ENCODE results near the gene UNC5B. TPM values are rescaled to one million over a fixed set of nuclear protein-coding genes. Genes with fewer than 3 reads are reported as not detected.

Gene UNC5B
- total RNA-seq, 1 experiment from 2014 or later, result 0.07 TPM

DNA sequence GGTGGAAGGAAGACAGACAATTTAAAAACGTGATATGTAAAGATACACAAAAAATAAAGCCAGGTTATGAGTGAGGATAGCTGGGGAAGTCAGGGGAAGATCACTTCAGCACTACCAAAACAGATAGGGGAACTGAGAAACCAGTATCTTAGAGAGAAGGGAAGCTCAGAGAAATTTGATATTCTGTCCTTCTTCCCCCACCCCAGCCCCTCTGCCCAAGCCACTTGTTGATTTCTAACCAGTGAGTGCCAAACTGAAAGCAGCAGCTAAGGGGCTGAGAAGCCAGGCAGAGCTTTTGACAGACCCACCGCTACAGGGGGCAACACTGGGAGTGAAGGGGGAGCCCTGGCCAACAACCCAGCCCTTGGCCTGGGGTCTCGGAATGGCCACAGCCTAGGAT is 97.5 kb downstream of the UNC5B start:
- DNase-seq, result no peak
- intact Hi-C loops (cut with micrococcal nuclease; ENCODE audit: unreplicated experiment), result loop anchor here (5.0 to 10.0 kb wide), 4 partner anchors 175 to 587 kb away; no protein-coding TSS in a partner anchor
- TF ChIP-seq, protein P1, sequence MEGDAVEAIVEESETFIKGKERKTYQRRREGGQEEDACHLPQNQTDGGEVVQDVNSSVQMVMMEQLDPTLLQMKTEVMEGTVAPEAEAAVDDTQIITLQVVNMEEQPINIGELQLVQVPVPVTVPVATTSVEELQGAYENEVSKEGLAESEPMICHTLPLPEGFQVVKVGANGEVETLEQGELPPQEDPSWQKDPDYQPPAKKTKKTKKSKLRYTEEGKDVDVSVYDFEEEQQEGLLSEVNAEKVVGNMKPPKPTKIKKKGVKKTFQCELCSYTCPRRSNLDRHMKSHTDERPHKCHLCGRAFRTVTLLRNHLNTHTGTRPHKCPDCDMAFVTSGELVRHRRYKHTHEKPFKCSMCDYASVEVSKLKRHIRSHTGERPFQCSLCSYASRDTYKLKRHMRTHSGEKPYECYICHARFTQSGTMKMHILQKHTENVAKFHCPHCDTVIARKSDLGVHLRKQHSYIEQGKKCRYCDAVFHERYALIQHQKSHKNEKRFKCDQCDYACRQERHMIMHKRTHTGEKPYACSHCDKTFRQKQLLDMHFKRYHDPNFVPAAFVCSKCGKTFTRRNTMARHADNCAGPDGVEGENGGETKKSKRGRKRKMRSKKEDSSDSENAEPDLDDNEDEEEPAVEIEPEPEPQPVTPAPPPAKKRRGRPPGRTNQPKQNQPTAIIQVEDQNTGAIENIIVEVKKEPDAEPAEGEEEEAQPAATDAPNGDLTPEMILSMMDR (IDR thresholded peaks at IDR 0.05; ENCODE audit: unreplicated experiment), result no peak
- CTCF ChIA-PET, result no interaction called here
- H3K4me1 Mint-ChIP-seq (ENCODE audit: low read depth, unreplicated experiment), result peaks cover 10% of the 10 kb centered on the region
- peaks cover 5% of the 10 kb centered on the region for H3K36me3 Mint-ChIP-seq (ENCODE audit: insufficient read depth, unreplicated experiment)
- no TSS peak for BruUV-seq (replicated peaks)
- H3K27ac Mint-ChIP-seq (ENCODE audit: unreplicated experiment), result no peak overlapping the region
- H3K9me3 Mint-ChIP-seq (ENCODE audit: low read depth, unreplicated experiment), result no peaks in the 10 kb centered on the region
- peaks cover 47% of the 10 kb centered on the region for H3K27me3 Mint-ChIP-seq (ENCODE audit: unreplicated experiment)
- no peak overlapping the region for H3K4me3 Mint-ChIP-seq (ENCODE audit: low read depth, unreplicated experiment)

DNA sequence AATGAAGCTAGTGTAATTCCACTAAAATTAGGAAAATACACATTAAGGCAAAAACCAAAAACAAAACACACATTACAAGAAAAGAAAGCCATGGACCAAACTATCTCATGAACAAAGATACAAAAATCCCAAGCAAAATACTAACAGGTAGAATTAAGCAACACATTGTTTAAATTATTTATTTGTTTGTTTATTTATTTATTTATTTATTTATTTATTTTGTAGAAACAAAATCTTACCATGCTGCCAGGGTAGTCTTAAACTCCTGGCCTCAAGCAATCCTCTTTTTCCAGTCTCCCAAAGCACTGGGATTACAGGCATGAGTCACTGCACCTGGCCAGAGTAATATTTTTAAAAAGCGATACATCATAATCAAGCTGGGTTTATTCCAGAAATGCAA is 99.8 kb downstream of the UNC5B start:
- DNase-seq, result no peak
- H3K9me3 Mint-ChIP-seq (ENCODE audit: low read depth, unreplicated experiment), result no peaks in the 10 kb centered on the region
- H3K4me3 Mint-ChIP-seq (ENCODE audit: low read depth, unreplicated experiment), result no peak overlapping the region
- no TSS peak for BruUV-seq (replicated peaks)
- CTCF ChIA-PET, result interaction anchor here (0.6 to 1.2 kb wide), 2 partner anchors 258 to 412 kb away, joined by 3 read pairs; no protein-coding TSS in a partner anchor
- intact Hi-C loops (cut with micrococcal nuclease; ENCODE audit: unreplicated experiment), result loop anchor here (5.0 to 10.0 kb wide), 4 partner anchors 173 to 585 kb away; no protein-coding TSS in a partner anchor
- no peak overlapping the region for H3K27ac Mint-ChIP-seq (ENCODE audit: unreplicated experiment)
- H3K4me1 Mint-ChIP-seq (ENCODE audit: low read depth, unreplicated experiment), result peaks cover 10% of the 10 kb centered on the region
- H3K36me3 Mint-ChIP-seq (ENCODE audit: insufficient read depth, unreplicated experiment), result peaks cover 5% of the 10 kb centered on the region
- peaks cover 47% of the 10 kb centered on the region for H3K27me3 Mint-ChIP-seq (ENCODE audit: unreplicated experiment)
- TF ChIP-seq, protein P1 (IDR thresholded peaks at IDR 0.05; ENCODE audit: unreplicated experiment), result no peak

DNA sequence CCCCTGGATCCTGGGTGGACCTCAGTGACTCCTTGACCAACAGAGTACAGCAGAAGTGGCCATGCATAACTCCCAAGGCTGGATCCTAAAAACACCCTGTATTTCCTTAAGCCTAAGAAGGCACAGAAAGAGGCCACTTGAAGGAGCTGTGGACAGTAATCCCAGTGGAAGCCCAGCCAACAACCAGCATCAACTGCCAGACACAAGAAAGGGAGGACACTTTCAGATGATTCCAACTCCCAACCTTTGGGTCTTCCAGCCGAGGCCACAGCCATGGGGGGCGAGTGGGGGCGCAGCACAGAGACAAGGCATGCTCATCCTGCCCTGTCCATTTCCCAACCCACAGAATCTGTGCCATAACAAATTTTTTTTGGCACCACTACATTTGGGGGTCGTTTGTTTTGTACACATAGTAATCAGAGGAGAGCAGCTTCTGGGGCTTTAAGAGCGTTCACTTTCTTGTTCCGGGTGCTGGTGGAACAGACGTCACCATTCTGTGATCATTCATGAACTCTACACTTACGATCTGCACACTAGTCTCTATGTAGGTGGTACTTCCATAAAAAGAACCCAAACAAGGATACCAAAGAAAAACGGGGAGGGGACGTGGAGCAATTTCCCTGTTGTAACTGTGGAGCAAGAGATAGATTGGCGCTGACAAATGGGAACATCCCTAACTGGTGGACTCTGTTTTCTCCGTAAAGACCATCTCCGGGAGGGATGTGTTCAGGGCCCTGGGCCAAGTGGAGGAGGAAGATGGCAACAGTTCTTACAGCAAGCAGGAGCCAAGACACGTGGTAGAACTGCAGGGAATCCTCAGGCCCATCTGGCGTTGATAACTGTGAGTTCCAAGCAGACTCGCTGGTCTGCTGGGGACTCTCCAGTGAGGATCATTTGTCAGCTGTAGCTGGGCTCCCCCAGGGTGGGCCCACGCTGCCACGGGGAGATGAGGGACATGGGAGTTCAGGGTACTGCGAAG is 100.7 kb downstream of the UNC5B start:
- no TSS peak for BruUV-seq (replicated peaks)
- no peak overlapping the region for H3K4me3 Mint-ChIP-seq (ENCODE audit: low read depth, unreplicated experiment)
- no peak overlapping the region for H3K27ac Mint-ChIP-seq (ENCODE audit: unreplicated experiment)
- H3K27me3 Mint-ChIP-seq (ENCODE audit: unreplicated experiment), result peaks cover 47% of the 10 kb centered on the region
- no peaks in the 10 kb centered on the region for H3K9me3 Mint-ChIP-seq (ENCODE audit: low read depth, unreplicated experiment)
- CTCF ChIA-PET, result interaction anchor here (0.5 to 2.6 kb wide), 10 partner anchors 67 to 715 kb away, joined by 3 to 8 read pairs (median 4); partner anchors contain the start of gene PSAP
- intact Hi-C loops (cut with micrococcal nuclease; ENCODE audit: unreplicated experiment), result loop anchor here (5.0 to 10.0 kb wide), 4 partner anchors 172 to 584 kb away; no protein-coding TSS in a partner anchor
- TF ChIP-seq, protein P1 (IDR thresholded peaks at IDR 0.05; ENCODE audit: unreplicated experiment), result no peak
- no peak for DNase-seq
- peaks cover 10% of the 10 kb centered on the region for H3K4me1 Mint-ChIP-seq (ENCODE audit: low read depth, unreplicated experiment)
- H3K36me3 Mint-ChIP-seq (ENCODE audit: insufficient read depth, unreplicated experiment), result peaks cover 5% of the 10 kb centered on the region

DNA sequence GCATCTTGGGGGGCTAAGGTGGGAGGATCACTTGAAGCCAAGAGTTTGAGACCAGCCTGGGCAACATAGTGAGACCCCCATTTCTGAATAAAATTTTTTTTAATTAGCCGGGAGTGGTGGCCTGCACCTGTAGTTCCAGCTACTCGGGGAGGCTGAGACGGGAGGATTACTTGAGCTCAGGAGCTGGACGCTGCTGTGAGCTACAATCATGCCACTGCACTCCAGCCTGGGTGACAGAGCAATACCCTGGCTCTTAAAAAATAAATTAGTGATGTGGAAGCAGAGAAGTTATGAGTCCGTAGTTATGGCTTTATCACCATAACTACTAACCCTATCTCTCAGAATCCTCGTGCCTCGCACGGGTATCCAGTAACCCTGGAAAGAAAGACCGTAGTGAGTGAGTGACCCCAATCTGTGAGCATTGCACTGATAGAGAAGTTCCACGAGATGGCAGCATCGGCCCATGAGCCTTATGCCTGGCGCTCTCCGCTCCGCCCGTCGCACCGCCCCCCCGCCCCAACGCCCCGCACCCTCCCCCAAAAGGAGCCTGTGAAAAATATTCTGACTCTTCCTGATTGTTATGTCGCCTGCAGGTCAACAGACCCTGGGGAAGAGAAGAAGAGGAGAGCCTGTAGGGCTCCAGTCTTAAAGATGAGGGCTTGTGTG is 101.8 kb downstream of the UNC5B start:
- peak; percentile 62 for DNase-seq
- peaks cover 6% of the 10 kb centered on the region for H3K36me3 Mint-ChIP-seq (ENCODE audit: insufficient read depth, unreplicated experiment)
- intact Hi-C loops (cut with micrococcal nuclease; ENCODE audit: unreplicated experiment), result loop anchor here (2.0 to 10.0 kb wide), 5 partner anchors 171 to 583 kb away; no protein-coding TSS in a partner anchor
- CTCF ChIA-PET, result interaction anchor here (0.5 to 2.6 kb wide), 11 partner anchors 21 to 714 kb away, joined by 3 to 8 read pairs (median 4); partner anchors contain the start of gene PSAP
- H3K4me3 Mint-ChIP-seq (ENCODE audit: low read depth, unreplicated experiment), result no peak overlapping the region
- no peaks in the 10 kb centered on the region for H3K9me3 Mint-ChIP-seq (ENCODE audit: low read depth, unreplicated experiment)
- no TSS peak for BruUV-seq (replicated peaks)
- H3K27ac Mint-ChIP-seq (ENCODE audit: unreplicated experiment), result no peak overlapping the region
- H3K4me1 Mint-ChIP-seq (ENCODE audit: low read depth, unreplicated experiment), result peaks cover 10% of the 10 kb centered on the region
- TF ChIP-seq, protein P1 (IDR thresholded peaks at IDR 0.05; ENCODE audit: unreplicated experiment), result peak; percentile 93
- peaks cover 43% of the 10 kb centered on the region for H3K27me3 Mint-ChIP-seq (ENCODE audit: unreplicated experiment)
